Heart right ventricle (tissue), 16 donors: ENCODE results near the gene PROK1. TPM values are rescaled to one million over a fixed set of nuclear protein-coding genes. Genes with fewer than 3 reads are reported as not detected.

Experiments used
- ATAC-seq, 8 donors: fragments of 200-7000 bp; cut with Tn5 transposase; one replicate each; pipeline ENCODE4 v1.9.1; 2020; ENCODE audit warnings: mild to moderate bottlenecking in 8 of 8, moderate library complexity in 8 of 8, moderate number of reproducible peaks in 1 of 8
- DNase-seq, 2 donors: peaks; one replicate each; pipeline ENCODE4 v3.0.0-alpha.2; 2020
- H3K27ac ChIP-seq, 10 donors: fragments of 200-600 bp; sonication (generic) in 2 of 10; one replicate each; pipeline versions ENCODE4 v1.5.0 to v1.8.0; 2020 to 2022; ENCODE audit warnings: mild to moderate bottlenecking in 3 of 10
- H3K27me3 ChIP-seq, 7 donors: fragments of 200-600 bp; one replicate each; pipeline ENCODE4 v1.8.0; 2021 to 2022; ENCODE audit warnings: mild to moderate bottlenecking in 2 of 7
- H3K36me3 ChIP-seq, 9 donors: fragments of 200-600 bp; sonication (generic) in 1 of 9; one replicate each; pipeline versions ENCODE4 v1.5.0 to v1.8.0; 2020 to 2022; ENCODE audit warnings: mild to moderate bottlenecking in 2 of 9
- H3K4me1 ChIP-seq, 9 donors: fragments of 200-600 bp; sonication (generic) in 1 of 9; one replicate each; pipeline versions ENCODE4 v1.5.0 to v1.8.0; 2020 to 2022; ENCODE audit warnings: mild to moderate bottlenecking in 4 of 9
- H3K4me3 ChIP-seq, 10 donors: fragments of 200-600 bp; sonication (generic) in 2 of 10; one replicate each; pipeline versions ENCODE4 v1.5.0 to v1.8.0; 2020 to 2022; ENCODE audit warnings: mild to moderate bottlenecking in 7 of 10, moderate library complexity in 2 of 10
- H3K9me3 ChIP-seq, 11 donors: fragments of 200-600 bp in 10 of 11; sonication (generic) in 2 of 11; one replicate each; pipeline versions ENCODE4 v1.5.0 to v1.8.0; 2013 to 2022; ENCODE audit warnings: mild to moderate bottlenecking in 2 of 11, control low read depth in 1 of 11, moderate library complexity in 1 of 11
- CTCF ChIP-seq, 9 donors: fragments of 200-600 bp; sonication (generic) in 2 of 9; IDR thresholded peaks; one replicate each; pipeline versions ENCODE4 v1.5.0 to v1.8.0; 2021 to 2022; ENCODE audit warnings: antibody characterized with exemption in 9 of 9, mild to moderate bottlenecking in 5 of 9, moderate library complexity in 1 of 9
- WGBS, 2 donors: extraction: QIAGEN DNeasy Blood & Tissue Kit; methylation state at CpG; one replicate each; pipeline ENCODE4 v1.1.7; 2013; ENCODE audit warnings: inconsistent platforms in 1 of 2; 5-methylcytosine and 5-hydroxymethylcytosine counted together
- intact Hi-C, 10 donors: fragments of 100-400 bp; cut with DNase I; formaldehyde crosslinking; loops; one replicate each; pipeline versions ENCODE4 v1.11.1 to v1.14.2; 2022
- polyA plus RNA-seq, 2 donors: library from polyadenylated mRNA; stranded (reverse); fragments of 200-250 nt; gene quantifications; one replicate each; pipeline ENCODE4 v1.2.3, GENCODE V29; 2013
- total RNA-seq, 10 donors: library from RNA; stranded (reverse); fragmentation: NEBNext Ultra II Directional in 3 of 10; extraction: Animal tissue kit (Norgen Biotek cat#: 25700) in 3 of 10; gene quantifications; one replicate each; pipeline versions ENCODE4 v1.2.1 to v1.2.4, GENCODE V29; 2021 to 2023
- donor health status: Arrhythmogenic right ventricular cardiomyopathy.
- donor health status: ischemic (EF 13 %, LVEDD 7.1; RV severe dilation, severe dysfunction).
- donor health status: healthy with polysubstance abuse.
- donor health status: DM: no; HTN: yes; CAD: no.
- donor health status: DM: no; HTN: no; CAD: no.
- donor health status: ischemic (EF 25% LVEDD 6.9; RV normal size, moderate dysfunction).
- donor health status: ischemic (EF 25% LVEDD 5.7; RV mildly dilated, moderate dysfunction).
- donor health status: healthy.
- donor health status: DM: yes; HTN: yes; CAD: no.
- donor health status: Ischemic cardiomyopathy.
- donor health status: ischemic (EF 35%, LVEDD 5.7; RV mildly dilated, moderate dysfunction).
- donor health status: nonischemic (EF 11% LVEDD 7.7; RV severe dilation, severe dysfunction).
- donor health status: DM: yes; HTN: yes; CAD: no.
- donor health status: PGD.
- donor health status: ischemic (EF 29% LVEDD 5.4; RV normal size, mild dysfunction).
- donor health status: nonischemic (EF 23%, LVEDD 6.1; RV moderate dilation, normal function).

Gene PROK1
- total and polyA plus RNA-seq, 12 donors: 0.07 to 6.8 (median 0.29) TPM; not detected in 5

GRCh38 chr1:110462964-110463363 is 12.0 kb downstream of the PROK1 start:
- peak in 1 of 9 donors; percentile 7 for TF ChIP-seq CTCF (IDR thresholded peaks at IDR 0.05)
- ATAC-seq (no peak), DNase-seq (no peak)
- Histone ChIP-seq H3K27me3 (no peaks in the 10 kb centered on the region), H3K4me1 (peaks cover 0 to 17% (median 6%) of the 10 kb centered on the region in 9 donors), H3K9me3 (no peaks in the 10 kb centered on the region), H3K36me3 (no peaks in the 10 kb centered on the region), H3K27ac (no peak overlapping the region), H3K4me3 (no peak overlapping the region)
- intact Hi-C loops: loop anchor here in 8 of 10 donors (5.0 to 10.0 kb wide), 4 partner anchors 51 to 261 kb away; no protein-coding TSS in a partner anchor

GRCh38 chr1:110463725-110464124 is 12.8 kb downstream of the PROK1 start:
- no peaks in the 10 kb centered on the region for H3K27me3 ChIP-seq
- intact Hi-C loops: loop anchor here in 8 of 10 donors (5.0 to 10.0 kb wide), 4 partner anchors 51 to 261 kb away; no protein-coding TSS in a partner anchor
- H3K9me3 ChIP-seq: no peaks in the 10 kb centered on the region
- TF ChIP-seq CTCF (IDR thresholded peaks at IDR 0.05): no peak
- WGBS, 2 donors: 82 to 85% methylated on average over 9 of the region's 9 CpGs
- no peak overlapping the region for H3K4me3 ChIP-seq
- DNase-seq: no peak
- no peak overlapping the region for H3K27ac ChIP-seq
- H3K36me3 ChIP-seq: no peaks in the 10 kb centered on the region
- peaks cover 0 to 17% (median 6%) of the 10 kb centered on the region in 9 donors for H3K4me1 ChIP-seq
- ATAC-seq: no peak

GRCh38 chr1:110464340-110464739 is 13.4 kb downstream of the PROK1 start:
- Histone ChIP-seq H3K36me3 (no peaks in the 10 kb centered on the region), H3K4me3 (no peak overlapping the region), H3K9me3 (no peaks in the 10 kb centered on the region), H3K27me3 (no peaks in the 10 kb centered on the region), H3K27ac (no peak overlapping the region), H3K4me1 (peaks cover 0 to 17% (median 6%) of the 10 kb centered on the region in 9 donors)
- ATAC-seq (no peak), DNase-seq (no peak)
- 74 to 85% methylated on average over 2 of the region's 2 CpGs for WGBS, 2 donors
- intact Hi-C loops: loop anchor here in 8 of 10 donors (5.0 to 10.0 kb wide), 4 partner anchors 52 to 262 kb away; no protein-coding TSS in a partner anchor
- TF ChIP-seq CTCF (IDR thresholded peaks at IDR 0.05): no peak

GRCh38 chr1:110465038-110465813 is 14.3 kb downstream of the PROK1 start:
- WGBS, 2 donors: 80 to 85% methylated on average over 7 of the region's 7 CpGs
- no peak for TF ChIP-seq CTCF (IDR thresholded peaks at IDR 0.05)
- peak in 1 of 8 donors; percentile 23 for ATAC-seq
- intact Hi-C loops: loop anchor here in 2 of 10 donors (5.0 to 10.0 kb wide), 2 partner anchors 150 to 153 kb away; no protein-coding TSS in a partner anchor
- Histone ChIP-seq H3K9me3 (no peaks in the 10 kb centered on the region), H3K4me1 (peaks cover 0 to 17% (median 6%) of the 10 kb centered on the region in 9 donors), H3K36me3 (no peaks in the 10 kb centered on the region), H3K4me3 (no peak overlapping the region), H3K27ac (no peak overlapping the region), H3K27me3 (no peaks in the 10 kb centered on the region)
- DNase-seq: no peak
